NCI-H1092 treated with DMSO at 0.1 percent for 48 hours (cell line): ENCODE measurements around the gene BMP6.
"Not testable (repeated sequence)": the region's sequence is repeated elsewhere in the genome, so short reads cannot be mapped to it uniquely, and the experiment has no call there.

Experiments used
- DNase-seq: peaks from one replicate; lab custom pipeline; 2025; lab: John Stamatoyannopoulos, UW

The BMP6 gene

GRCh38 chr6:7794509-7794908 lies 68.6 kb downstream of the BMP6 start:
- DNase-seq, result no peak

DNA sequence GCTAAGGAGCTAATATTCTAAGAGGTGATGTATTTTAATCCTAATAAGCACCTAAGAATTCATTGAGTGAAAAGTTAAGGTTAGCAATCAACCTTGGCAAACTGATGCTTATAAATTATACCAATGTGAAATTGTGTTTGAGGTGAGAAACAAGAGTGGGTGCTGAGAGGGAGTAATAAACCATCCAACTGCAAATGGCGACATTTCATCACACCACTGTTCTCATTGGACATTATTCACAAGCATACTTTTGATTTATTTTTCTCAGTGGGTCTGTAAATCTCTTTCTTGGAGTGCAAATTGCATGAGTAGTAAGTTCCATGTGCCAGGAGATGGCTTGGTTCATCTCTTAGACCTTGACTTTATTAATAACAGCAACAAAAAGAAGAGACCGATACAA lies 71.5 kb downstream of the BMP6 start:
- DNase-seq, result no peak

DNA sequence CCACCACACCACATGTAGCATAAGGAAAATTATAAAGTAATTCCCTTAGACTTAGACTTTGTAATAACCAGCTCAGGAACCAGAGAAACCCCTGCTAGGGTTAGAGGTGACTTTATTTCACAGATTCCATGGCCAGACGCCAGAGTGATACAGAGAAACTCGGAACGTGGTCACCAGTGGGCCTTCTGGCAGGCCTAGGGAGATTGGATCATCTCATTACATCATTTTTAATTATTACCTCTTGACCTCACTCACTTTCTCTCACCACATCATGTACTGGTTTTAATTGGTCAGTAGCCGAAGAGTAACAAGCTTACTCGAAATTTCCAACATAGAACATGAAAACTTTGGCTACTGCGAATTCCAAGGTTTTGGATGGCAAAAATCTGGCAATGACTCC lies 72.9 kb downstream of the BMP6 start:
- no peak for DNase-seq

GRCh38 chr6:7802662-7803061 lies 76.8 kb downstream of the BMP6 start:
- DNase-seq, result no peak

- no peak for DNase-seq
Measured at GRCh38 chr6:7803214-7803613, 77.3 kb downstream of the BMP6 start.

- no peak for DNase-seq
Measured at GRCh38 chr6:7805078-7805849, 79.4 kb downstream of the BMP6 start.

DNA sequence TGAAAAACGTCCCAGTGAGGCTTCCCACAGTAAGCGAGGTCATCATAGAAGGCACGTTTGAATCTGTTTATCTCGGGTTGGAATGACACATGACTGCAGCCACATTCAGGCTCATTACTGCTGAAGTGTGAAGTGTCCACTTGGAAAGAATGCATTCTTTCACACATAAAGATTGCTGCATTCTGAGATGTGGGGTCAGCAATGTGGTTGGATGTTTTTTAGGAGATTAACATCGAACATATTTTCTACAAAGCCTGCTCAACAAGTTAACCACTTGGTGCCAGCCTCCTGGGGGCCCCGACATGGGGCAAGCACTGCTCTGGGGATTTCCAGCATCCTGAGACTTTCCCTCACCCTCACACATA lies 79.9 kb downstream of the BMP6 start:
- DNase-seq, result no peak

- no peak for DNase-seq
Measured at GRCh38 chr6:7806711-7807110, 80.8 kb downstream of the BMP6 start.

- DNase-seq, result no peak
Measured at GRCh38 chr6:7809346-7809745, 83.4 kb downstream of the BMP6 start.

GRCh38 chr6:7811441-7811840 lies 85.5 kb downstream of the BMP6 start:
- DNase-seq, result no peak

DNA sequence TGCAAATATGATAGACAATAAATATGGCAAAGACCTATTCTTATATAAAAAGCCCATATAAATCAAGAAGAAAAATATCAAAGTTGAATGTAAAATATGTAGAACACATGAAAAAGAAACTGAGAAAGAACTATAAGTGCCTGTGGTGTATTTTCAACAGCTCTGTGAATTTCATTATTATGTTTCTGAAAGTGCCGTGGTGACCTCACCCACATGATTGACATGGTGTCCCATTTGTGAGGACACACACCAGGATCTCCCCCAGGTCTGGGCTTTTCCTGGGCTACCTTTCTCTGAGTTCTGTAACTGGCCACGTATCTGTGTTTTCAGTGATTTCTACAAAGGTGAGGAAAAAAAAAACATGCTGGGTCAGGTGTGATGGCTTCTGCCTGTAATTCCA lies 86.7 kb downstream of the BMP6 start:
- DNase-seq, result no peak

- no peak for DNase-seq
Measured at GRCh38 chr6:7813193-7813592, 87.3 kb downstream of the BMP6 start.

DNA sequence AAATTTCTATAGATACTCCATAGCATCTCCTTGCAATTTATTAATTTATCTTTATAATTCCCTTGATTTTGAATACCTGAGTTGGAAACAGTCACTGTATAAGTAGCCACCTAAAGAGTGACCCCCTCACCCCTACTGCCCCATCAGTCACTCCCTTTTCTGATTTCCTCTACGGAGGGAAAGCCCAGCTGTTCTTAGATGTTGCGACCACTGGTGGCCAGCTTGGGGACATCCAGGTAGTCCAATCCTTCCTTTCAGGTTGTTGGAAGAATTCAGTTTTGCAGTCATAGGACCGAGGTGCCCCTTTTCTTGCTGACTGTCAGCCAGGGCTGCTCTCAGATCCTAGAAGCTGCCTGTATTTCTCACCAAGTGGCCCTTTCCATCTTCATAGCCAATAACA lies 87.8 kb downstream of the BMP6 start:
- DNase-seq, result no peak

DNA sequence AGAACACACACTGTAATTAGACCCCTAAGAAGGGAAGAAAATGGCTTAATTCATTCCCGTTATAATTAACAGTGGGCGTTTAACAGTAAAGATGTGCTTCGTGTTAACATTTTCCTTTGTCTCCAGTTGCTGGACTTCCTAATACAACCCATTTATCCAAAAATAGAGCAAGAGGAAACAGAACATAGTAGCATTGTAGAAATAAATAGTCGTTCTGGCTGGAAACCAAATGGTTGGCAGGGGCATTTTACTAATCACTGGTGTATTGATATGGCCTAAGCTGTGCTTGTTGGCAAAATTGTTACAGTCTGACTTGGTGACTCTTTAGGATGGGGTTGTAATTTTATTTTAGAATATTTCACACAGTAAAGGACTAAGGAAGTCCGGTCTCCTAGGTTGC lies 89.8 kb downstream of the BMP6 start:
- DNase-seq, result no peak

GRCh38 chr6:7817184-7817583 lies 91.3 kb downstream of the BMP6 start:
- DNase-seq, result not testable (repeated sequence)

GRCh38 chr6:7818257-7819214 lies 92.6 kb downstream of the BMP6 start:
- no peak for DNase-seq

GRCh38 chr6:7819431-7820015 lies 93.6 kb downstream of the BMP6 start:
- DNase-seq, result no peak

GRCh38 chr6:7820288-7820835 lies 94.5 kb downstream of the BMP6 start:
- no peak for DNase-seq

DNA sequence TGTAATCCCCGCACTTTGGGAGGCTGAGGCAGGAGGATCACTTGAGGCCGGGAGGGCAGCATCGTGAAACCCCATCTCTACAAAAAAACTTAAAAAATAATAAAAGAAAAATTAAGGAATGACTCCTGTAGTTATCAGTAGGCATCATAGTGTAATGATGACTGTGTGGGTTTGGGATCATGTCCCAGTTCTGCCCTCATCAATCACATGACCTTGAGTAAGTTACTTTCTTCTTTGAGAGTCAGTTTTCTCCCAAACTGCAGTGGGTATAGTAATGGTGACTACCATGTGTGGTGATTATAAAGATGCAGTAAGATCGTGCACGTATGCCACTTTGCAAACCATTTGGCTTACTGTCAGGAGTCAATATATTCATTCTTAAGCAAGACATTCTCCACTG lies 95.5 kb downstream of the BMP6 start:
- no peak for DNase-seq

DNA sequence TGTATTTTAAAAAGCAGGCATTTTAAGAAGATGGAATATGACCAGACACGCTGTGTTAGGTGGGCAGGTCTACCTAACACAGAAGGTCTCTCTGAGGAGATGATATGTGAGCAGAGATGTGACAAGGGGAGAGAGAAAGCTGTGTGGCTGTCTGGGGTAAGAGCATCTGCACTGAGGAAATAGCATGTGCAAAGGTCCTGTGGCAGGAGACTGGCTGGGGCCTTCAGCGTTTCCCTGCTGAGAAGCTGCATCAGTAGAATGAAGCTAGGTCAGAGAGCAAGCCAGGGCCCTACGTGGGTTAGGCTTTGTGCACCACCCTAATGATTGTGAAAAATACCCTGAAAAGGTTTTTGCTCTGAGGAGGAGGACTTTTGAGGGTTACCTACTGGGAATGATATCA lies 97.7 kb downstream of the BMP6 start:
- DNase-seq, result no peak

DNA sequence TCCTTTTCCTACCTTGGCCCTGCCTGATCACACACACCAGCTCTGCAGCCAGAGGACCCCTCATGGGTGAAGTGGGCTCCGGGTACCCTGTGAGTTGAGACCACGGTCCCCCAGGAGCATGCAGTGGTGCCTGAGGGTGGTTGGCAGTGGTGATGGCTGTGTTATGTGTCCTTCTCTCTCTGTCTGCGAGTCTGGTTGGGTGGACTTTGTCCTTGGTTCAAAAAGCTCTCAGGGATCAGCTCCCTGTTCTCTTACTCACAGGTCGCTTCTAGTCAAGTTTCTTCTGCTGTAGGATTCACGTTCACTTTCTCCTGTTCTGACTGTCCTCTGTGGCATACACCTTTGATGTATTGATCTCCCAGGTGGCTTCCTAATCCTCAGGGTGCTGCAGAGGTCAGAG lies 100.1 kb downstream of the BMP6 start:
- no peak for DNase-seq

DNA sequence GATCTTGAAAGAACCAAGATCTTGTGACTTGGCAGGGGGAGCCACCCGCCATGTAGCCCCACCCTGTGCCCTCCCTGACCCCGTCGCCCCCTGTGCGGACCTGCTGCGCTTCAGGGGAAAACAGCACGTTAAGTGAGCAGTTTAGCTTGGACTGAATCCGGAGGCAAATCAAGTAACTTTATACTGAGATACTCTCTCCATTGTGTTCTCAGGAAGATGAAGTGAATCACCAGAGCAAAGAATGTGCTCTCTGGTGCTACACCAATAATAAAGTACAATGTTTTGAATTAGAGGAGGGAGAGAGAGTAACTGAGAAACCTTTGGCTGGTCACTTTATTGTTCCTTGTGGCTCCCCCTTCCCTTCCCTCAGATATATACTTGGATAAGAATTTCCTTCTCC lies 101.2 kb downstream of the BMP6 start:
- no peak for DNase-seq

DNA sequence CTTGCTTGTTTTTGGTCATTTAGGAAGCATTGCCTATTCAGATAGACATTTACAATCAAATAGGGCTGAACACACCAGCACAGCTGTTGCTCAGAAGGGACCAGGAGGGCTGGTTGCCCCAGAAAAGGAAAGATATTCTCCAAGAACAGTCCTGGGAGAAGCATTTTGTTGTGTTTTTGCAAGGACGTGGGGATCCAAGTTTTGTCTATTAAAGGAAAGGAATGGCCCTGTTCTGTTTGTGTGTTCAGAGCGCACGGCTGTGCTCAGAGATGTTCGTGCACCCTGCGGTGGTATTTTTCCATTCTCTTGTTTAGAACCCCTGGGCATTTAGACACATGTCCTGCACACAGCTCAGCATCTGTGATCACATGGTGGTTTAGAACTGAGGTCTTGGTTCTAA lies 102.2 kb downstream of the BMP6 start:
- no peak for DNase-seq
